A549 (cell line): Measurements from ENCODE around the gene ARHGAP19. TPM values are rescaled to one million over a fixed set of nuclear protein-coding genes. Genes with fewer than 3 reads are reported as not detected.

ENCODE experiments used
- ATAC-seq, 2 experiments: fragments of 200-7000 bp in 1 of 2; fragments of >200 bp in 1 of 2; cut with Nextera tagmentation in 1 of 2; cut with Tn5 transposase in 1 of 2; 3 replicates each; pipeline versions ENCODE4 v1.8.0 to v1.9.1; 2018 to 2020; ENCODE audit warnings: mild to moderate bottlenecking in 1 of 2, moderate library complexity in 1 of 2
- CTCF ChIA-PET: fragments of 300-600 bp; sonication (Branson Sonifier 250); formaldehyde crosslinking; extraction: SDS; loops from one replicate; lab custom pipeline; 2021; ENCODE audit warnings: antibody characterized with exemption, inconsistent platforms; lab: Yijun Ruan, JAX
- POLR2A ChIA-PET: fragments of 350-600 bp; formaldehyde crosslinking; extraction: SDS; loops from one replicate; lab custom pipeline; 2021; ENCODE audit warnings: antibody characterized with exemption, inconsistent platforms; lab: Yijun Ruan, JAX
- DNase-seq, 2 experiments: peaks; one replicate each; pipeline versions ENCODE4 v3.0.0 to v3.0.0-alpha.2; 2011 to 2016; ENCODE audit warnings: low read depth in 1 of 2, low spot score in 1 of 2
- FAIRE-seq: peaks from 2 replicates; lab custom pipeline; 2011; peaks lifted over from hg19 to GRCh38; lab: Jason Lieb, UNC
- H3K27ac ChIP-seq, 2 experiments: fragments of >200 bp; sonication (Bioruptor Twin); formaldehyde crosslinking; 3 replicates each; pipeline ENCODE4 v1.5.1; 2016 to 2017
- H3K4me1 ChIP-seq: fragments of >200 bp; sonication (Bioruptor Twin); formaldehyde crosslinking; 3 replicates; pipeline ENCODE4 v1.6.1; 2016
- H3K4me2 ChIP-seq: fragments of >200 bp; sonication (Bioruptor Twin); formaldehyde crosslinking; 3 replicates; pipeline ENCODE4 v1.6.1; 2016
- H3K4me3 ChIP-seq: fragments of >200 bp; sonication (Bioruptor Twin); formaldehyde crosslinking; 3 replicates; pipeline ENCODE4 v1.5.1; 2016
- H3K9me3 ChIP-seq: fragments of >200 bp; sonication (Bioruptor Twin); formaldehyde crosslinking; 3 replicates; pipeline ENCODE4 v1.6.1; 2016
- BCL3 ChIP-seq: fragments of >200 bp; sonication (Bioruptor Twin); formaldehyde crosslinking; IDR thresholded peaks from 3 replicates; pipeline ENCODE4 v1.6.1; 2016
- CBX8 ChIP-seq: fragments of 200-600 bp; sonication (generic); IDR thresholded peaks from 2 replicates; pipeline ENCODE4 v1.6.1; 2016
- CEBPB ChIP-seq, 2 experiments: fragments of >200 bp in 1 of 2; sonication (Bioruptor Twin) in 1 of 2; formaldehyde crosslinking in 1 of 2; IDR thresholded peaks; 2 replicates each; pipeline ENCODE4 v1.6.1; 2012 to 2016
- CHD4 ChIP-seq: fragments of 200-600 bp; sonication (generic); IDR thresholded peaks from 2 replicates; pipeline ENCODE4 v1.6.1; 2016; ENCODE audit warnings: antibody characterized with exemption, mild to moderate bottlenecking, borderline replicate concordance
- E2F6 ChIP-seq: IDR thresholded peaks from 2 replicates; pipeline ENCODE4 v1.6.1; 2012; ENCODE audit warnings: low read depth, borderline replicate concordance
- FOSL2 ChIP-seq, 2 experiments: fragments of 450-650 bp in 1 of 2; fragments of >200 bp in 1 of 2; sonication (Bioruptor Twin) in 1 of 2; formaldehyde crosslinking; IDR thresholded peaks; 2 replicates each; pipeline versions ENCODE4 v1.5.0 to v1.6.1; 2016 to 2020; ENCODE audit warnings: mild to moderate bottlenecking in 1 of 2, moderate library complexity in 1 of 2
- HMGXB4 ChIP-seq: fragments of 250-450 bp; sonication (Bioruptor Pico); IDR thresholded peaks from 2 replicates; pipeline ENCODE4 v1.5.0; 2021; ENCODE audit warnings: mild to moderate bottlenecking, moderate library complexity, borderline replicate concordance
- HOXA7 ChIP-seq: fragments of 250-450 bp; sonication (Bioruptor Pico); IDR thresholded peaks from 2 replicates; pipeline ENCODE4 v1.5.0; 2020; ENCODE audit warnings: mild to moderate bottlenecking, moderate library complexity
- JUNB ChIP-seq: fragments of >200 bp; sonication (Bioruptor Twin); formaldehyde crosslinking; IDR thresholded peaks from 2 replicates; pipeline ENCODE4 v1.6.1; 2016
- MAFK ChIP-seq: fragments of 450-650 bp; IDR thresholded peaks from 2 replicates; pipeline ENCODE4 v1.6.1; 2014; ENCODE audit not compliant: partially characterized antibody
- MAZ ChIP-seq: fragments of 150-350 bp; IDR thresholded peaks from 2 replicates; pipeline ENCODE4 v1.6.1; 2014; ENCODE audit warnings: antibody characterized with exemption, low read depth, low read length, borderline replicate concordance
- NR3C1 ChIP-seq: fragments of >200 bp; sonication (Bioruptor Twin); formaldehyde crosslinking; IDR thresholded peaks from 3 replicates; pipeline ENCODE4 v1.6.1; 2017
- PBX3 ChIP-seq: IDR thresholded peaks from 2 replicates; pipeline ENCODE4 v1.6.1; 2012
- RARB ChIP-seq: fragments of 250-450 bp; sonication (Bioruptor Pico); IDR thresholded peaks from 2 replicates; pipeline ENCODE4 v1.8.0; 2021; ENCODE audit warnings: mild to moderate bottlenecking, moderate library complexity
- RCOR1 ChIP-seq: fragments of 150-350 bp; IDR thresholded peaks from 2 replicates; pipeline ENCODE4 v1.6.1; 2014; ENCODE audit warnings: antibody characterized with exemption, low read length, low read depth
- REST ChIP-seq: fragments of 200-600 bp; sonication (generic); IDR thresholded peaks from 2 replicates; pipeline ENCODE4 v1.6.1; 2016; ENCODE audit warnings: antibody characterized with exemption, mild to moderate bottlenecking, moderate library complexity
- SMC3 ChIP-seq: fragments of >200 bp; sonication (Bioruptor Twin); formaldehyde crosslinking; IDR thresholded peaks from 3 replicates; pipeline ENCODE4 v1.6.1; 2018; ENCODE audit warnings: inconsistent platforms
- TFCP2L1 ChIP-seq: fragments of 250-450 bp; sonication (Bioruptor Pico); IDR thresholded peaks from 2 replicates; pipeline ENCODE4 v1.5.0; 2021; ENCODE audit warnings: mild to moderate bottlenecking
- ZFP36 ChIP-seq: fragments of 450-650 bp; IDR thresholded peaks from 2 replicates; pipeline ENCODE4 v1.6.1; 2014; ENCODE audit warnings: borderline replicate concordance; ENCODE audit not compliant: partially characterized antibody
- ZSCAN20 ChIP-seq: fragments of 250-450 bp; sonication (Bioruptor Pico); IDR thresholded peaks from 2 replicates; pipeline ENCODE4 v1.8.0; 2022; ENCODE audit warnings: mild to moderate bottlenecking, moderate library complexity
- WGBS: methylation state at CpG from one replicate; pipeline ENCODE4 v1.1.6; 2017; ENCODE audit errors: missing lambda C conversion rate; 5-methylcytosine and 5-hydroxymethylcytosine counted together
- polyA plus RNA-seq, 4 experiments: library from polyadenylated mRNA; depleted of rRNA in 3 of 4; stranded (reverse); fragments of >200 nt; fragmentation: RNase III in 1 of 4; extraction: RNeasy Plus Mini Kit Qiagen cat#74134 plus additional on column Dnase treatment in 1 of 4; gene quantifications; 2 replicates in 3 of 4; 3 replicates in 1 of 4; pipeline ENCODE4 v1.2.3, GENCODE V29; 2011 to 2017

Gene ARHGAP19
- polyA plus RNA-seq, 2 of the 4 experiments (the other 2 are of a cell fraction): 6.0 to 11.9 TPM

- FAIRE-seq: peak; percentile 54
- POLR2A ChIA-PET: interaction anchor here (0.6 kb wide), 2 partner anchors 250 to 301 kb away, joined by 3 read pairs; no protein-coding TSS in a partner anchor
- Histone ChIP-seq H3K27ac (no peak overlapping the region), H3K4me2 (no peak overlapping the region), H3K4me1 (no peaks in the 10 kb centered on the region), H3K4me3 (no peak overlapping the region), H3K9me3 (no peaks in the 10 kb centered on the region)
- no peak for DNase-seq
- no peak for ATAC-seq
- CTCF ChIA-PET: interaction anchor here (0.9 to 1.2 kb wide), 3 partner anchors 17 to 97 kb away, joined by 3 read pairs; no protein-coding TSS in a partner anchor
- WGBS: 78% methylated on average over 2 of the region's 2 CpGs
- TF ChIP-seq BCL3: no peak
- TF ChIP-seq E2F6: no peak
- TF ChIP-seq RARB: no peak
- no peak for TF ChIP-seq CBX8
- TF ChIP-seq SMC3: no peak
- no peak for TF ChIP-seq HOXA7 (CRISPR knock-in tag)
- TF ChIP-seq ZFP36: no peak
- no peak for TF ChIP-seq FOSL2 (IDR thresholded peaks at IDR 0.05)
- TF ChIP-seq FOSL2 (CRISPR knock-in tag; IDR thresholded peaks at IDR 0.05): no peak
- no peak for TF ChIP-seq JUNB
- no peak for TF ChIP-seq HMGXB4
- TF ChIP-seq ZSCAN20 (CRISPR knock-in tag): no peak
- TF ChIP-seq PBX3: no peak
- no peak for TF ChIP-seq CHD4
- TF ChIP-seq RCOR1: no peak
- TF ChIP-seq MAZ: no peak
- TF ChIP-seq CEBPB (IDR thresholded peaks at IDR 0.05): no peak
- no peak for TF ChIP-seq NR3C1
- TF ChIP-seq REST: no peak
- no peak for TF ChIP-seq TFCP2L1
- no peak for TF ChIP-seq MAFK
Measured at GRCh38 chr10:97261183-97261582, 31.3 kb downstream of the ARHGAP19 start.
